SK-N-SH treated with all-trans-retinoic acid at 6 μM for 48 hours (cell line): ENCODE measurements around the gene GSTO2.

Source experiments
- ATAC-seq: fragments of 200-7000 bp; cut with Tn5 transposase; 3 replicates; pipeline ENCODE4 v1.9.1; 2020; ENCODE audit warnings: mild to moderate bottlenecking, moderate library complexity
- BACH2 ChIP-seq: fragments of 250-450 bp; sonication (Bioruptor Pico); IDR thresholded peaks from 2 replicates; pipeline ENCODE4 v1.9.0; 2021; ENCODE audit warnings: mild to moderate bottlenecking, borderline replicate concordance
- CSDC2 ChIP-seq: fragments of 250-450 bp; sonication (Bioruptor Pico); IDR thresholded peaks from 2 replicates; pipeline ENCODE4 v1.5.0; 2020; ENCODE audit warnings: mild to moderate bottlenecking, moderate library complexity
- CSRNP3 ChIP-seq: fragments of 250-450 bp; sonication (Bioruptor Pico); IDR thresholded peaks from 2 replicates; pipeline ENCODE4 v1.5.1; 2021; ENCODE audit warnings: mild to moderate bottlenecking, moderate library complexity
- GLIS3 ChIP-seq: fragments of 250-450 bp; sonication (Bioruptor Pico); IDR thresholded peaks from 2 replicates; pipeline ENCODE4 v1.5.0; 2020; ENCODE audit warnings: mild to moderate bottlenecking, moderate library complexity
- ISL1 ChIP-seq: fragments of 250-450 bp; sonication (Bioruptor Pico); IDR thresholded peaks from 2 replicates; pipeline ENCODE4 v2.1.2; 2022; ENCODE audit warnings: mild to moderate bottlenecking, moderate library complexity
- POU6F1 ChIP-seq: fragments of 250-450 bp; sonication (Bioruptor Pico); IDR thresholded peaks from 2 replicates; pipeline ENCODE4 v1.8.0; 2021; ENCODE audit warnings: low read depth, mild to moderate bottlenecking, moderate library complexity, borderline replicate concordance
- PPARA ChIP-seq: fragments of 250-450 bp; sonication (Bioruptor Pico); IDR thresholded peaks from 2 replicates; pipeline ENCODE4 v1.5.0; 2020; ENCODE audit warnings: mild to moderate bottlenecking, borderline replicate concordance
- RARB ChIP-seq: fragments of 250-450 bp; sonication (Bioruptor Pico); IDR thresholded peaks from 2 replicates; pipeline ENCODE4 v1.8.0; 2021; ENCODE audit warnings: mild to moderate bottlenecking, moderate library complexity
- ZFP3 ChIP-seq: fragments of 250-450 bp; sonication (Bioruptor Pico); IDR thresholded peaks from 2 replicates; pipeline ENCODE4 v1.5.0; 2020; ENCODE audit warnings: mild to moderate bottlenecking, moderate library complexity
- ZFP30 ChIP-seq: fragments of 450-650 bp; formaldehyde crosslinking; IDR thresholded peaks from 2 replicates; pipeline ENCODE4 v1.5.0; 2022; ENCODE audit warnings: mild to moderate bottlenecking, moderate library complexity
- ZNF565 ChIP-seq: fragments of 450-650 bp; formaldehyde crosslinking; conservative IDR thresholded peaks from 2 replicates; pipeline ENCODE4 v1.5.0; 2020; ENCODE audit warnings: low read depth, mild to moderate bottlenecking, moderate library complexity
- ZNF70 ChIP-seq: fragments of 450-650 bp; formaldehyde crosslinking; IDR thresholded peaks from 2 replicates; pipeline ENCODE4 v1.5.0; 2020; ENCODE audit warnings: mild to moderate bottlenecking, moderate library complexity
- ZNF8 ChIP-seq: fragments of 450-650 bp; formaldehyde crosslinking; IDR thresholded peaks from 2 replicates; pipeline ENCODE4 v1.5.0; 2020; ENCODE audit warnings: mild to moderate bottlenecking, moderate library complexity
- TF ChIP-seq, protein P1 (sequence below): fragments of 250-450 bp; sonication (Bioruptor Pico); IDR thresholded peaks from 2 replicates; pipeline ENCODE4 v1.5.0; 2020; ENCODE audit warnings: mild to moderate bottlenecking, moderate library complexity
- TF ChIP-seq, protein P2 (sequence below): fragments of 250-450 bp; sonication (Bioruptor Pico); IDR thresholded peaks from 2 replicates; pipeline ENCODE4 v1.5.1; 2020; ENCODE audit warnings: low read depth, mild to moderate bottlenecking, moderate library complexity

GSTO2 gene

GRCh38 chr10:104314591-104315485 is 45.9 kb downstream of the GSTO2 start:
- no peak for TF ChIP-seq ISL1 (CRISPR knock-in tag)
- TF ChIP-seq POU6F1 (CRISPR knock-in tag), result no peak
- TF ChIP-seq ZNF70 (CRISPR knock-in tag), result no peak
- no peak for TF ChIP-seq BACH2 (CRISPR knock-in tag)
- no peak for TF ChIP-seq CSDC2 (CRISPR knock-in tag)
- no peak for TF ChIP-seq ZNF8 (CRISPR knock-in tag)
- TF ChIP-seq, protein P1, sequence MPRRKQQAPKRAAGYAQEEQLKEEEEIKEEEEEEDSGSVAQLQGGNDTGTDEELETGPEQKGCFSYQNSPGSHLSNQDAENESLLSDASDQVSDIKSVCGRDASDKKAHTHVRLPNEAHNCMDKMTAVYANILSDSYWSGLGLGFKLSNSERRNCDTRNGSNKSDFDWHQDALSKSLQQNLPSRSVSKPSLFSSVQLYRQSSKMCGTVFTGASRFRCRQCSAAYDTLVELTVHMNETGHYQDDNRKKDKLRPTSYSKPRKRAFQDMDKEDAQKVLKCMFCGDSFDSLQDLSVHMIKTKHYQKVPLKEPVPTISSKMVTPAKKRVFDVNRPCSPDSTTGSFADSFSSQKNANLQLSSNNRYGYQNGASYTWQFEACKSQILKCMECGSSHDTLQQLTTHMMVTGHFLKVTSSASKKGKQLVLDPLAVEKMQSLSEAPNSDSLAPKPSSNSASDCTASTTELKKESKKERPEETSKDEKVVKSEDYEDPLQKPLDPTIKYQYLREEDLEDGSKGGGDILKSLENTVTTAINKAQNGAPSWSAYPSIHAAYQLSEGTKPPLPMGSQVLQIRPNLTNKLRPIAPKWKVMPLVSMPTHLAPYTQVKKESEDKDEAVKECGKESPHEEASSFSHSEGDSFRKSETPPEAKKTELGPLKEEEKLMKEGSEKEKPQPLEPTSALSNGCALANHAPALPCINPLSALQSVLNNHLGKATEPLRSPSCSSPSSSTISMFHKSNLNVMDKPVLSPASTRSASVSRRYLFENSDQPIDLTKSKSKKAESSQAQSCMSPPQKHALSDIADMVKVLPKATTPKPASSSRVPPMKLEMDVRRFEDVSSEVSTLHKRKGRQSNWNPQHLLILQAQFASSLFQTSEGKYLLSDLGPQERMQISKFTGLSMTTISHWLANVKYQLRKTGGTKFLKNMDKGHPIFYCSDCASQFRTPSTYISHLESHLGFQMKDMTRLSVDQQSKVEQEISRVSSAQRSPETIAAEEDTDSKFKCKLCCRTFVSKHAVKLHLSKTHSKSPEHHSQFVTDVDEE (CRISPR knock-in tag), result no peak
- no peak for TF ChIP-seq ZNF565 (CRISPR knock-in tag)
- TF ChIP-seq RARB (CRISPR knock-in tag), result no peak
- TF ChIP-seq ZFP3 (CRISPR knock-in tag), result no peak
- no peak for TF ChIP-seq ZFP30 (CRISPR knock-in tag)
- TF ChIP-seq PPARA (CRISPR knock-in tag), result no peak
- no peak for TF ChIP-seq GLIS3 (CRISPR knock-in tag)
- TF ChIP-seq, protein P2, sequence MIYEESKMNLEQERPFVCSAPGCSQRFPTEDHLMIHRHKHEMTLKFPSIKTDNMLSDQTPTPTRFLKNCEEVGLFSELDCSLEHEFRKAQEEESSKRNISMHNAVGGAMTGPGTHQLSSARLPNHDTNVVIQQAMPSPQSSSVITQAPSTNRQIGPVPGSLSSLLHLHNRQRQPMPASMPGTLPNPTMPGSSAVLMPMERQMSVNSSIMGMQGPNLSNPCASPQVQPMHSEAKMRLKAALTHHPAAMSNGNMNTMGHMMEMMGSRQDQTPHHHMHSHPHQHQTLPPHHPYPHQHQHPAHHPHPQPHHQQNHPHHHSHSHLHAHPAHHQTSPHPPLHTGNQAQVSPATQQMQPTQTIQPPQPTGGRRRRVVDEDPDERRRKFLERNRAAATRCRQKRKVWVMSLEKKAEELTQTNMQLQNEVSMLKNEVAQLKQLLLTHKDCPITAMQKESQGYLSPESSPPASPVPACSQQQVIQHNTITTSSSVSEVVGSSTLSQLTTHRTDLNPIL (CRISPR knock-in tag), result no peak
- TF ChIP-seq CSRNP3, result no peak
- ATAC-seq, result no peak

DNA sequence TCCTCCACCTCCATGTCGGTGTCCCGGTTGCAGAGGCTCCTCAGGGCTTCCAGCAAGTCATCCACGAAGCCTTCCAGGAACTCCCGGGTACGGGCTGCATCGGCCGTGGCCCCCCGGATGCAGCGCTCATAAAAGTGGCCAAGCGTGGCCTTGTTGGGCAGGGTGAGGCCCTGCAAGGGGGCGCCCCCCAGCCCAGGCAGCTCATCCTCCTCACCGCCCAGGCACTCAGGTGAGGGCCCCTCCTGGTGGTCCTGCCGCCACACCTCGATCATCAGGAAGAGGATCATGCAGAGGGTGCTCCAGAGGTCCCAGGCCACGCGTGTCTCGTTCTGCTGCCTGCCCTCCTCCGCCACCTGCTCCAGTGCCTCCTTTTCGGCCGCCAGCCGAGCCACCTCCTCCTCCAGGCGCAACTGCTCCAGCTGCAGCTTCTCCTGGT is 46.5 kb downstream of the GSTO2 start:
- TF ChIP-seq ZNF70 (CRISPR knock-in tag) (no peak), GLIS3 (CRISPR knock-in tag) (no peak), BACH2 (CRISPR knock-in tag) (no peak), ZFP3 (CRISPR knock-in tag) (no peak)
- TF ChIP-seq, protein P2 (CRISPR knock-in tag), result no peak
- TF ChIP-seq, all 23 proteins: peak for 0
- no peak for ATAC-seq

DNA sequence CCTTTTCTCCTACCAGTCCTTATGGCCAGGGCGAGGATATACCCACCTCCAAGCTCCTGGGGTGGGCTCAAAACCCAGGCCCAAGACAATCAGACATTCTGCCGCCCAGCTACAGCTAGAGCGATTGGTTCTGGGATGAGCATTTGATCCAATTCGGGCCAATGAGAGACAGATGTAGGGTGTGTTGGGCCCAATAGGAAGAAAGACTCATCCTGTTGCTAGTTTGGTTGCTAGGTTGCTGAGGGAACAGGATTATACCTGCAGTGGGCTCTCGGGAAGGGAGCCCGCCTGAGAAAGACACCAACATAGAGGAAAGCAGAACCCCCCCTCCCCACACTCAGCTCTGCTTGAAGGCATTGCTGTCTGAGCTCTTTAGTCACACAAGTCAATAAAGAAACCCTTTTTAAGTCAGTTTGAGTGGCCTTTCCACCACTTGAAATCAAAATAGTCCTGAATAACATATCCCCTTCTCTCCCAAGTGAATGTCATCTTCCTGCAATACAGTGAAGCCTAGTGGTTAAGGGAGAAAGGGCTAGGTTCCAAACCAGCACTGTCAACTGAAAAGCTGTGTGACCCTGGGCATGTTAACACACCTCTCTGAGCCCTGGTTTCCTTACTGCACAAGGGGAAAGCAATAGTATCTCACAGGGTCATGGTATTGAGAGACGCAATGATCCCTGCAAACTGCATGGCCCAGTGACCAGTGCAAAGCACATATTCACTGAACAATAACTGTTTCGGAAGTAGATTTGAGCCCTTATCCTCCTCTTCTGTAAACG is 47.5 kb downstream of the GSTO2 start:
- no peak for ATAC-seq
- no peak for TF ChIP-seq ZNF8 (CRISPR knock-in tag)
- TF ChIP-seq POU6F1 (CRISPR knock-in tag), result no peak
- TF ChIP-seq ISL1 (CRISPR knock-in tag), result no peak
- TF ChIP-seq ZFP30 (CRISPR knock-in tag), result no peak
- TF ChIP-seq, protein P2 (CRISPR knock-in tag), result no peak
